Loucy (cell line): ENCODE data around the gene MAP4K3.
A peak's percentile ranks its signal among the peaks of the same experiment; 100 is the strongest.

Experiments
- H2AFZ ChIP-seq: fragments of 200-600 bp; sonication (generic); 2 replicates; pipeline ENCODE4 v1.6.0; 2016; ENCODE audit warnings: antibody characterized with exemption, mild to moderate bottlenecking, low read length, moderate library complexity
- H3F3A ChIP-seq: fragments of 200-600 bp; 2 replicates; pipeline ENCODE4 v1.6.0; 2016; ENCODE audit warnings: antibody characterized with exemption, low read depth, mild to moderate bottlenecking
- H3K27me3 ChIP-seq: fragments of 200-600 bp; sonication (generic); 2 replicates; pipeline ENCODE4 v1.6.1; 2014; ENCODE audit warnings: low read length, mild to moderate bottlenecking; ENCODE audit not compliant: insufficient read depth, poor library complexity, severe bottlenecking
- H3K36me3 ChIP-seq: fragments of 200-600 bp; sonication (generic); 2 replicates; pipeline ENCODE4 v1.6.1; 2016; ENCODE audit warnings: low read length; ENCODE audit not compliant: insufficient read depth
- H3K4me1 ChIP-seq: fragments of 200-600 bp; sonication (generic); 2 replicates; pipeline ENCODE4 v1.5.1; 2014; ENCODE audit warnings: low read length, mild to moderate bottlenecking; ENCODE audit not compliant: insufficient read depth, poor library complexity, severe bottlenecking
- H3K4me2 ChIP-seq: fragments of 200-600 bp; sonication (generic); 2 replicates; pipeline ENCODE4 v1.6.0; 2014; ENCODE audit warnings: antibody characterized with exemption, low read length, low read depth, mild to moderate bottlenecking; ENCODE audit not compliant: poor library complexity, severe bottlenecking
- H3K4me3 ChIP-seq: fragments of 200-600 bp; sonication (generic); 2 replicates; pipeline ENCODE4 v1.5.1; 2014; ENCODE audit warnings: low read length, mild to moderate bottlenecking, mixed read lengths; ENCODE audit not compliant: poor library complexity, severe bottlenecking
- H3K79me2 ChIP-seq: fragments of 200-600 bp; sonication (generic); 2 replicates; pipeline ENCODE4 v1.6.1; 2014; ENCODE audit warnings: low read length; ENCODE audit not compliant: insufficient read depth
- H3K9ac ChIP-seq: fragments of 200-600 bp; sonication (generic); 2 replicates; pipeline ENCODE4 v1.6.0; 2014; ENCODE audit warnings: mild to moderate bottlenecking, low read depth, low read length, moderate library complexity; ENCODE audit not compliant: poor library complexity, severe bottlenecking
- H3K9me2 ChIP-seq: fragments of 200-600 bp; sonication (generic); replicated peaks from 2 replicates; pipeline ENCODE4 v1.6.1; 2016; ENCODE audit warnings: low read depth, low read length, mixed read lengths
- H3K9me3 ChIP-seq: fragments of 200-600 bp; sonication (generic); 2 replicates; pipeline ENCODE4 v1.6.1; 2014; ENCODE audit warnings: mild to moderate bottlenecking, antibody characterized with exemption, low read length, low read depth; ENCODE audit not compliant: insufficient read depth
- H4K20me1 ChIP-seq: fragments of 200-600 bp; sonication (generic); 2 replicates; pipeline ENCODE4 v1.6.0; 2014; ENCODE audit warnings: antibody characterized with exemption, low read length, mild to moderate bottlenecking; ENCODE audit not compliant: insufficient read depth, poor library complexity, severe bottlenecking
- CTCF ChIP-seq: fragments of 200-600 bp; sonication (generic); conservative IDR thresholded peaks from 2 replicates; pipeline ENCODE4 v1.5.1; 2014; ENCODE audit warnings: mild to moderate bottlenecking, antibody characterized with exemption, low read length
- EZH2phosphoT487 ChIP-seq: fragments of 200-600 bp; IDR thresholded peaks from 2 replicates; pipeline ENCODE4 v1.6.1; 2018; ENCODE audit warnings: antibody characterized with exemption, mild to moderate bottlenecking, moderate library complexity, borderline replicate concordance

The MAP4K3 gene

DNA sequence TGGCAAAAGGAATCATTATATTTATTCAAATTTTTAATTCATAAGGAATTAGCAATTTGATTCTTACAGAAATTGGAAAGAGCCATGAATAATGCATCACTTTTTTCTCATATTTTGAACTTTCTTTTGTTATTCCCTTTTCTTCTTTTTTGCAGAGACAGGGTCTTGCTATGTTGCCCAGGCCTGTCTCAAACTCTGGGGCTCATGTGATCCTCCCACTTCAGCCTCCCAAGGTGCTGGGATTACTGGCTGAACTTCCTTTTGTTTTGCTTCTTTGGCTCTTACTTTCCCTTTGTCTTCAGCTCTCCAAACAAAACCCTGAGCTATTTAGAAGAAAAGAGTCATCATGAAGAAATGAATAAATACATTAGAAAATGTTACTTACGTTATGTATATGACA lies 224.1 kb downstream of the MAP4K3 start:
- H2AFZ ChIP-seq = no peak overlapping the region
- H3K9me3 ChIP-seq = no peaks in the 10 kb centered on the region
- H3K27me3 ChIP-seq = no peaks in the 10 kb centered on the region
- peaks cover 9% of the 10 kb centered on the region for H3F3A ChIP-seq
- peaks cover 45% of the 10 kb centered on the region for H3K4me1 ChIP-seq
- no peaks in the 10 kb centered on the region for H3K79me2 ChIP-seq
- H3K4me3 ChIP-seq = no peak overlapping the region
- no peaks in the 10 kb centered on the region for H4K20me1 ChIP-seq
- no peak overlapping the region for H3K9ac ChIP-seq
- no peaks in the 10 kb centered on the region for H3K36me3 ChIP-seq
- no peak overlapping the region for H3K4me2 ChIP-seq
- no peak for TF ChIP-seq CTCF
- TF ChIP-seq EZH2phosphoT487 = no peak
- H3K9me2 ChIP-seq = no peaks in the 10 kb centered on the region

DNA sequence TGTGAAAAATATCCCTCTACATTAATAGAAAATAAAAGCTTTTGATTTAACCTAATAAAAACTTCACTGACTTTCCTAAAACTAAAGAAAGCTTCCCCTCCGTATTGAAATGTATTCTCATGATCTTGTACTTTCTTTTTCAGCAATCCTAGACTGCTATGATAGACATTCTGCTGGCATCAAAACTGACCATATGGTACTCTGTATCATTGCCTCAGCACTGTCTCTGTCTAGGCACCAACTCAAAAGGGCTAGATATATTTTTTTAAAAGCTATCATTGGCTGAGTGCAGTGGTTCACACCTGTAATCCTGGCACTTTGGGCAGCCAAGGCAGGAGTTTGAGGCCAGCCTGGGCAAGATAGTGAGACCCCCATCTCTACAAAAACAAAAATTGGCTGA lies 226.2 kb downstream of the MAP4K3 start:
- Histone ChIP-seq H3K9me2 (no peaks in the 10 kb centered on the region), H3K9ac (no peak overlapping the region), H3K36me3 (no peaks in the 10 kb centered on the region), H3K4me1 (peaks cover 29% of the 10 kb centered on the region), H2AFZ (no peak overlapping the region), H4K20me1 (no peaks in the 10 kb centered on the region), H3K9me3 (no peaks in the 10 kb centered on the region), H3K4me3 (peak overlapping the region; percentile 42), H3K27me3 (no peaks in the 10 kb centered on the region), H3K4me2 (peak overlapping the region; percentile 65), H3K79me2 (no peaks in the 10 kb centered on the region), H3F3A (no peaks in the 10 kb centered on the region)
- TF ChIP-seq EZH2phosphoT487 (no peak), CTCF (no peak)

GRCh38 chr2:39203382-39203781 lies 233.7 kb downstream of the MAP4K3 start:
- Histone ChIP-seq H3K79me2 (no peaks in the 10 kb centered on the region), H3K9me2 (no peaks in the 10 kb centered on the region), H2AFZ (no peak overlapping the region), H3K36me3 (no peaks in the 10 kb centered on the region), H3F3A (no peaks in the 10 kb centered on the region), H4K20me1 (no peaks in the 10 kb centered on the region), H3K4me1 (no peaks in the 10 kb centered on the region), H3K4me3 (no peak overlapping the region), H3K27me3 (no peaks in the 10 kb centered on the region), H3K9ac (no peak overlapping the region), H3K4me2 (no peak overlapping the region), H3K9me3 (0 out of 2 replicates have a peak, but pooled peaks cover 3% of the 10 kb centered on the region)
- TF ChIP-seq CTCF = no peak
- no peak for TF ChIP-seq EZH2phosphoT487
